Endothelial cell of umbilical vein (primary cell): ENCODE results near the gene GTPBP3. TPM values are rescaled to one million over a fixed set of nuclear protein-coding genes. Genes with fewer than 3 reads are reported as not detected.

ENCODE experiments used
- BruUV-seq: library from RNA; stranded (reverse); fragments of 400-500 nt; replicated peaks from 2 replicates; lab custom pipeline; 2021; lab: Mats Ljungman, UMichigan
- CTCF ChIA-PET: fragments of 300-600, 350-600 bp; sonication (Branson Sonifier 250); formaldehyde crosslinking; loops from one replicate; lab custom pipeline; 2021; ENCODE audit warnings: antibody characterized with exemption, inconsistent platforms; lab: Charles Lee
- POLR2A ChIA-PET: fragments of 300-600, 350-600 bp; sonication (Branson Sonifier 250); formaldehyde crosslinking; loops from one replicate; lab custom pipeline; 2021; ENCODE audit warnings: antibody characterized with exemption, inconsistent platforms; lab: Charles Lee
- DNase-seq: peaks from one replicate; pipeline ENCODE4 v3.0.0-alpha.2; 2011; ENCODE audit warnings: low read depth, low spot score
- FAIRE-seq: peaks from 2 replicates; lab custom pipeline; 2011; peaks lifted over from hg19 to GRCh38; lab: Jason Lieb, UNC
- H2AFZ ChIP-seq: 2 replicates; pipeline ENCODE4 v1.6.0; 2012; ENCODE audit warnings: low read depth, low read length, control low read depth, inconsistent platforms
- H3K27ac ChIP-seq: 2 replicates; pipeline ENCODE4 v1.5.1; 2011; ENCODE audit warnings: low read depth, mild to moderate bottlenecking, control low read depth, low read length, moderate library complexity; ENCODE audit not compliant: insufficient read depth
- H3K27me3 ChIP-seq, 2 experiments: 2 replicates each; pipeline versions ENCODE4 v1.6.0 to v1.6.1; 2011; ENCODE audit warnings: low read length in 2 of 2, mixed read lengths in 1 of 2; ENCODE audit not compliant: control insufficient read depth in 2 of 2, insufficient read depth in 2 of 2
- H3K36me3 ChIP-seq, 2 experiments: 2 replicates in 1 of 2; 3 replicates in 1 of 2; pipeline ENCODE4 v1.5.1; 2011; ENCODE audit warnings: low read length in 2 of 2, mild to moderate bottlenecking in 1 of 2, moderate library complexity in 1 of 2; ENCODE audit not compliant: control insufficient read depth in 2 of 2, insufficient read depth in 2 of 2; ENCODE audit errors: extremely low read depth in 1 of 2
- H3K4me1 ChIP-seq: 3 replicates; pipeline ENCODE4 v1.5.1; 2011; ENCODE audit warnings: mild to moderate bottlenecking, low read length; ENCODE audit not compliant: control insufficient read depth, insufficient read depth; ENCODE audit errors: extremely low read depth
- H3K4me2 ChIP-seq: 2 replicates; pipeline ENCODE4 v1.6.1; 2011; ENCODE audit warnings: low read length, control low read depth, mixed read lengths; ENCODE audit not compliant: insufficient read depth
- H3K4me3 ChIP-seq, 3 experiments: fragments of 200-600 bp in 1 of 3; sonication (generic), shearing (Covaris generic) in 1 of 3; replicated peaks in 1 of 3; 2 replicates each; pipeline ENCODE4 v1.5.1; 2011 to 2016; ENCODE audit warnings: control low read depth in 3 of 3, low read length in 3 of 3, mild to moderate bottlenecking in 2 of 3, inconsistent platforms in 1 of 3, low read depth in 1 of 3, moderate library complexity in 1 of 3; ENCODE audit not compliant: insufficient read depth in 1 of 3
- H3K79me2 ChIP-seq: 2 replicates; pipeline ENCODE4 v1.6.0; 2012; ENCODE audit warnings: low read length, inconsistent platforms; ENCODE audit not compliant: control insufficient read depth, insufficient read depth
- H3K9ac ChIP-seq: replicated peaks from 2 replicates; pipeline ENCODE3; 2011; ENCODE audit warnings: low read length, control low read depth; ENCODE audit not compliant: insufficient read depth; ENCODE audit errors: extremely low read depth
- H3K9me1 ChIP-seq: replicated peaks from 3 replicates; pipeline ENCODE4 v1.6.0; 2011; ENCODE audit warnings: mild to moderate bottlenecking, low read length; ENCODE audit not compliant: control insufficient read depth, insufficient read depth; ENCODE audit errors: extremely low read depth
- H3K9me3 ChIP-seq: replicated peaks from 2 replicates; pipeline ENCODE4 v1.5.1; 2012; ENCODE audit warnings: low read length, inconsistent platforms; ENCODE audit not compliant: control insufficient read depth, insufficient read depth
- H4K20me1 ChIP-seq: replicated peaks from 2 replicates; pipeline ENCODE3; 2011; ENCODE audit warnings: mild to moderate bottlenecking, low read length; ENCODE audit not compliant: control insufficient read depth, insufficient read depth; ENCODE audit errors: extremely low read depth
- EZH2 ChIP-seq: IDR thresholded peaks from 2 replicates; pipeline ENCODE4 v1.6.1; 2012; ENCODE audit warnings: borderline replicate concordance, low read depth, mild to moderate bottlenecking, moderate library complexity, low read length, inconsistent platforms; ENCODE audit not compliant: severe bottlenecking
- FOS ChIP-seq: IDR thresholded peaks from 2 replicates; pipeline ENCODE4 v1.6.1; 2011; ENCODE audit warnings: mild to moderate bottlenecking, low read length, moderate library complexity, borderline replicate concordance; ENCODE audit not compliant: insufficient read depth
- GATA2 ChIP-seq: IDR thresholded peaks from 2 replicates; pipeline ENCODE4 v1.7.0; 2011; ENCODE audit warnings: low read depth, mild to moderate bottlenecking, moderate library complexity, mixed read lengths, low read length; ENCODE audit not compliant: insufficient read length, insufficient read depth
- JUN ChIP-seq: IDR thresholded peaks from 2 replicates; pipeline ENCODE4 v1.6.1; 2011; ENCODE audit warnings: borderline replicate concordance, low read depth; ENCODE audit not compliant: insufficient read length, insufficient read depth
- MYC ChIP-seq: IDR thresholded peaks from one replicate; pipeline ENCODE4 v1.6.1; 2011; ENCODE audit warnings: mild to moderate bottlenecking, low read depth, low read length
- POLR2A ChIP-seq: IDR thresholded peaks from 2 replicates; pipeline ENCODE4 v1.6.1; 2012; ENCODE audit warnings: low read depth, mild to moderate bottlenecking, control low read depth, low read length
- POLR2AphosphoS5 ChIP-seq: IDR thresholded peaks from 2 replicates; pipeline ENCODE4 v1.6.1; 2012; ENCODE audit warnings: low read depth, mild to moderate bottlenecking, control low read depth, low read length, moderate library complexity; ENCODE audit not compliant: insufficient read depth
- dilution Hi-C: fragments of 300-500 bp; cut with MboI; formaldehyde crosslinking; loops from one replicate; pipeline ENCODE4 v1.15.0; 2019; ENCODE audit warnings: low sequenced_read_pairs; ENCODE audit not compliant: extremely low pct_ligation_motif_present
- intact Hi-C: fragments of 100-400 bp; cut with micrococcal nuclease; formaldehyde crosslinking; loops from one replicate; pipeline ENCODE4 v1.10.0; 2022
- polyA plus RNA-seq, 4 experiments: library from polyadenylated mRNA; depleted of rRNA in 3 of 4; stranded (reverse) in 3 of 4; unstranded in 1 of 4; fragments of >200 nt; gene quantifications; 2 replicates each; pipeline versions ENCODE4 v1.2.1 to v1.2.3, GENCODE V29; 2011 to 2012; ENCODE audit warnings: missing spikeins in 1 of 4
- total RNA-seq: library from RNA; stranded (reverse); gene quantifications from 2 replicates; pipeline ENCODE4 v1.2.3, GENCODE V29; 2021
- TF ChIP-seq, protein P1 (sequence below), 2 donors: IDR thresholded peaks; 1 replicate in 1 of 2; 2 replicates in 1 of 2; pipeline ENCODE4 v1.5.1; 2011; ENCODE audit warnings: low read length in 2 of 2, mild to moderate bottlenecking in 2 of 2, moderate library complexity in 2 of 2, control low read depth in 1 of 2, inconsistent platforms in 1 of 2, low read depth in 1 of 2; ENCODE audit not compliant: insufficient read depth in 1 of 2; ENCODE audit errors: extremely low read depth in 1 of 2
- TF ChIP-seq, protein P2 (sequence below): IDR thresholded peaks from 2 replicates; pipeline ENCODE4 v1.6.1; 2011; ENCODE audit not compliant: insufficient read depth, insufficient read length

Gene GTPBP3
- total and polyA plus RNA-seq, 2 donors (not counting 3 experiments of a cell fraction or from before 2014, with no cell fraction given) = 12.7 to 34.7 TPM

- no peaks in the 10 kb centered on the region for H3K27me3 ChIP-seq
- ChIA-PET CTCF (interaction anchor here (1.1 to 2.5 kb wide), 3 partner anchors 11 to 43 kb away, joined by 4 to 7 read pairs (median 5); partner anchors contain the start of gene ANO8), POLR2A (no interaction called here)
- no peak overlapping the region for H3K4me2 ChIP-seq
- no peak overlapping the region for H3K4me3 ChIP-seq
- H3K9me3 ChIP-seq = no peaks in the 10 kb centered on the region
- no peaks in the 10 kb centered on the region for H4K20me1 ChIP-seq
- dilution Hi-C loops (no loop called here), intact Hi-C loops (no loop called here)
- H3K9ac ChIP-seq = no peak overlapping the region
- H3K36me3 ChIP-seq = no peaks in the 10 kb centered on the region
- no peak overlapping the region for H2AFZ ChIP-seq
- TF ChIP-seq MYC = no peak
- no peak for TF ChIP-seq POLR2A
- TF ChIP-seq JUN = no peak
- no peak for TF ChIP-seq GATA2
- no peak for TF ChIP-seq FOS
- no peak for TF ChIP-seq POLR2AphosphoS5
- no peak for TF ChIP-seq EZH2
- FAIRE-seq (no peak), DNase-seq (no peak)
- peaks cover 39% of the 10 kb centered on the region for H3K4me1 ChIP-seq
- no peaks in the 10 kb centered on the region for H3K79me2 ChIP-seq
- H3K9me1 ChIP-seq = no peaks in the 10 kb centered on the region
- BruUV-seq = no TSS peak
- H3K27ac ChIP-seq = no peak overlapping the region
Observed at GRCh38 chr19:17378271-17378670, 40.9 kb downstream of the GTPBP3 start.

GRCh38 chr19:17379221-17379631 lies 41.9 kb downstream of the GTPBP3 start:
- dilution Hi-C loops = no loop called here

More at GRCh38 chr19:17379221-17379631, 41.9 kb downstream of the GTPBP3 start:
- Histone ChIP-seq H3K79me2 (no peaks in the 10 kb centered on the region), H2AFZ (no peak overlapping the region), H3K9ac (no peak overlapping the region), H4K20me1 (no peaks in the 10 kb centered on the region), H3K27me3 (no peaks in the 10 kb centered on the region), H3K27ac (no peak overlapping the region), H3K4me1 (peaks cover 39% of the 10 kb centered on the region), H3K4me3 (no peak overlapping the region), H3K36me3 (no peaks in the 10 kb centered on the region), H3K9me1 (no peaks in the 10 kb centered on the region), H3K9me3 (no peaks in the 10 kb centered on the region), H3K4me2 (no peak overlapping the region)
- DNase-seq = peak; percentile 59
- intact Hi-C loops = no loop called here
- POLR2A ChIA-PET = no interaction called here
- BruUV-seq = no TSS peak
- peak; percentile 12 for FAIRE-seq
- CTCF ChIA-PET = interaction anchor here (1.0 to 1.1 kb wide), 2 partner anchors 12 to 52 kb away, joined by 3 to 4 read pairs; no protein-coding TSS in a partner anchor
- TF ChIP-seq FOS = no peak
- no peak for TF ChIP-seq POLR2AphosphoS5
- TF ChIP-seq, protein P1, sequence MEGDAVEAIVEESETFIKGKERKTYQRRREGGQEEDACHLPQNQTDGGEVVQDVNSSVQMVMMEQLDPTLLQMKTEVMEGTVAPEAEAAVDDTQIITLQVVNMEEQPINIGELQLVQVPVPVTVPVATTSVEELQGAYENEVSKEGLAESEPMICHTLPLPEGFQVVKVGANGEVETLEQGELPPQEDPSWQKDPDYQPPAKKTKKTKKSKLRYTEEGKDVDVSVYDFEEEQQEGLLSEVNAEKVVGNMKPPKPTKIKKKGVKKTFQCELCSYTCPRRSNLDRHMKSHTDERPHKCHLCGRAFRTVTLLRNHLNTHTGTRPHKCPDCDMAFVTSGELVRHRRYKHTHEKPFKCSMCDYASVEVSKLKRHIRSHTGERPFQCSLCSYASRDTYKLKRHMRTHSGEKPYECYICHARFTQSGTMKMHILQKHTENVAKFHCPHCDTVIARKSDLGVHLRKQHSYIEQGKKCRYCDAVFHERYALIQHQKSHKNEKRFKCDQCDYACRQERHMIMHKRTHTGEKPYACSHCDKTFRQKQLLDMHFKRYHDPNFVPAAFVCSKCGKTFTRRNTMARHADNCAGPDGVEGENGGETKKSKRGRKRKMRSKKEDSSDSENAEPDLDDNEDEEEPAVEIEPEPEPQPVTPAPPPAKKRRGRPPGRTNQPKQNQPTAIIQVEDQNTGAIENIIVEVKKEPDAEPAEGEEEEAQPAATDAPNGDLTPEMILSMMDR (IDR thresholded peaks at IDR 0.05; ENCODE audit: extremely low read depth in 1 of 2, insufficient read depth in 1 of 2, low read depth in 1 of 2, low read length in 2 of 2) = no peak
- TF ChIP-seq, protein P2, sequence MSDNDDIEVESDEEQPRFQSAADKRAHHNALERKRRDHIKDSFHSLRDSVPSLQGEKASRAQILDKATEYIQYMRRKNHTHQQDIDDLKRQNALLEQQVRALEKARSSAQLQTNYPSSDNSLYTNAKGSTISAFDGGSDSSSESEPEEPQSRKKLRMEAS = no peak
- TF ChIP-seq EZH2 = no peak
- no peak for TF ChIP-seq JUN
- TF ChIP-seq POLR2A = no peak
- TF ChIP-seq MYC = no peak
